WTC11 (cell line): ENCODE results near the gene SLC16A7. TPM values are rescaled to one million over a fixed set of nuclear protein-coding genes. Genes with fewer than 3 reads are reported as not detected.

Source experiments
- ATAC-seq: fragments of 200-7000 bp; cut with Tn5 transposase; 2 replicates; pipeline ENCODE4 v1.10.0; 2021; ENCODE audit warnings: mild to moderate bottlenecking, moderate library complexity
- CTCF ChIA-PET: fragments of 300-600 bp; sonication (Branson Sonifier 250); formaldehyde crosslinking; loops from one replicate; lab custom pipeline; 2021; ENCODE audit warnings: antibody characterized with exemption; lab: Charles Lee
- POLR2A ChIA-PET: fragments of 350-600 bp; sonication (Branson Sonifier 250); formaldehyde crosslinking; loops from one replicate; lab custom pipeline; 2021; ENCODE audit warnings: antibody characterized with exemption; lab: Charles Lee
- DNase-seq: peaks from one replicate; pipeline ENCODE4 v3.0.0; 2021; ENCODE audit warnings: low spot score
- H3K27ac Mint-ChIP-seq: 2 replicates; pipeline ENCODE4 v1.8.0; 2021; ENCODE audit warnings: mixed read lengths
- H3K27me3 Mint-ChIP-seq: 2 replicates; pipeline ENCODE4 v1.8.0; 2021; ENCODE audit warnings: low read depth, mild to moderate bottlenecking, moderate library complexity, mixed read lengths
- H3K36me3 Mint-ChIP-seq: 2 replicates; pipeline ENCODE4 v1.8.0; 2021; ENCODE audit warnings: mixed read lengths
- H3K4me1 Mint-ChIP-seq: 2 replicates; pipeline ENCODE4 v1.8.0; 2022; ENCODE audit warnings: mixed read lengths
- H3K4me3 Mint-ChIP-seq: 2 replicates; pipeline ENCODE4 v1.8.0; 2021; ENCODE audit warnings: mild to moderate bottlenecking, moderate library complexity, mixed read lengths
- H3K9me3 Mint-ChIP-seq: 2 replicates; pipeline ENCODE4 v1.8.0; 2021; ENCODE audit warnings: mixed read lengths
- ATF6 ChIP-seq: sonication (generic); formaldehyde crosslinking; IDR thresholded peaks from 2 replicates; pipeline ENCODE4 v1.8.1; 2023; ENCODE audit warnings: mild to moderate bottlenecking, missing genetic modification reagents
- CBFB ChIP-seq: sonication (generic); formaldehyde crosslinking; IDR thresholded peaks from 2 replicates; pipeline ENCODE4 v1.8.1; 2022; ENCODE audit warnings: mild to moderate bottlenecking, low read depth, missing genetic modification reagents
- CTCF ChIP-seq: fragments of 200-600 bp; IDR thresholded peaks from 2 replicates; pipeline ENCODE4 v1.8.0; 2022; ENCODE audit warnings: antibody characterized with exemption
- E2F5 ChIP-seq: sonication (generic); formaldehyde crosslinking; IDR thresholded peaks from 2 replicates; pipeline ENCODE4 v1.8.1; 2022; ENCODE audit warnings: mild to moderate bottlenecking, moderate library complexity, missing genetic modification reagents
- ELF4 ChIP-seq: sonication (generic); formaldehyde crosslinking; IDR thresholded peaks from 2 replicates; pipeline ENCODE4 v1.8.1; 2022; ENCODE audit warnings: low read depth, mild to moderate bottlenecking, moderate library complexity, missing genetic modification reagents
- EMX1 ChIP-seq: fragments of 250-450 bp; sonication (Bioruptor Pico); IDR thresholded peaks from 2 replicates; pipeline ENCODE4 v1.8.0; 2021; ENCODE audit warnings: mild to moderate bottlenecking
- ESRRA ChIP-seq: sonication (generic); formaldehyde crosslinking; IDR thresholded peaks from 2 replicates; pipeline ENCODE4 v1.8.1; 2022; ENCODE audit warnings: mild to moderate bottlenecking, missing genetic modification reagents, borderline replicate concordance
- FOXJ3 ChIP-seq: sonication (generic); formaldehyde crosslinking; IDR thresholded peaks from 2 replicates; pipeline ENCODE4 v1.9.0; 2021; ENCODE audit warnings: missing genetic modification reagents, mild to moderate bottlenecking, borderline replicate concordance
- FOXP4 ChIP-seq: sonication (generic); formaldehyde crosslinking; IDR thresholded peaks from 2 replicates; pipeline ENCODE4 v1.8.0; 2022; ENCODE audit warnings: mild to moderate bottlenecking, missing genetic modification reagents
- GTF2I ChIP-seq: fragments of 250-450 bp; sonication (Bioruptor Pico); conservative IDR thresholded peaks from 2 replicates; pipeline ENCODE4 v1.4.0; 2021; ENCODE audit warnings: mild to moderate bottlenecking
- MXD4 ChIP-seq: fragments of 250-450 bp; sonication (Bioruptor Pico); IDR thresholded peaks from 2 replicates; pipeline ENCODE4 v1.8.0; 2021; ENCODE audit warnings: mild to moderate bottlenecking, moderate library complexity, borderline replicate concordance
- MYBL2 ChIP-seq: sonication (generic); formaldehyde crosslinking; IDR thresholded peaks from 2 replicates; pipeline ENCODE4 v1.8.1; 2023; ENCODE audit warnings: mild to moderate bottlenecking, moderate library complexity, missing genetic modification reagents
- NFATC4 ChIP-seq: fragments of 250-450 bp; sonication (Bioruptor Pico); IDR thresholded peaks from 2 replicates; pipeline ENCODE4 v1.9.0; 2021; ENCODE audit warnings: mild to moderate bottlenecking
- NFYB ChIP-seq: sonication (generic); formaldehyde crosslinking; conservative IDR thresholded peaks from 2 replicates; pipeline ENCODE4 v1.8.0; 2022; ENCODE audit warnings: low read depth, missing genetic modification reagents
- RORB ChIP-seq: fragments of 250-450 bp; sonication (Bioruptor Pico); IDR thresholded peaks from 2 replicates; pipeline ENCODE4 v1.9.0; 2021; ENCODE audit warnings: mild to moderate bottlenecking
- SMAD3 ChIP-seq: sonication (generic); formaldehyde crosslinking; IDR thresholded peaks from 2 replicates; pipeline ENCODE4 v1.8.0; 2022; ENCODE audit warnings: missing genetic modification reagents, mild to moderate bottlenecking, borderline replicate concordance
- TCF7 ChIP-seq: sonication (generic); formaldehyde crosslinking; IDR thresholded peaks from 2 replicates; pipeline ENCODE4 v1.8.0; 2022; ENCODE audit warnings: mild to moderate bottlenecking, low read depth, missing genetic modification reagents, moderate library complexity
- TEAD1 ChIP-seq: sonication (generic); formaldehyde crosslinking; IDR thresholded peaks from 2 replicates; pipeline ENCODE4 v1.8.0; 2022; ENCODE audit warnings: mild to moderate bottlenecking, missing genetic modification reagents
- TEAD4 ChIP-seq: sonication (generic); formaldehyde crosslinking; IDR thresholded peaks from 2 replicates; pipeline ENCODE4 v1.8.0; 2022; ENCODE audit warnings: mild to moderate bottlenecking, missing genetic modification reagents
- TP53 ChIP-seq: sonication (generic); formaldehyde crosslinking; IDR thresholded peaks from 2 replicates; pipeline ENCODE4 v1.8.1; 2023; ENCODE audit warnings: mild to moderate bottlenecking, missing genetic modification reagents
- ZBTB21 ChIP-seq: sonication (generic); formaldehyde crosslinking; IDR thresholded peaks from 2 replicates; pipeline ENCODE4 v1.8.1; 2023; ENCODE audit warnings: mild to moderate bottlenecking, missing genetic modification reagents, borderline replicate concordance
- ZNF121 ChIP-seq: sonication (generic); formaldehyde crosslinking; IDR thresholded peaks from 2 replicates; pipeline ENCODE4 v1.8.0; 2023; ENCODE audit warnings: missing genetic modification reagents
- ZNF232 ChIP-seq: sonication (generic); formaldehyde crosslinking; IDR thresholded peaks from 2 replicates; pipeline ENCODE4 v1.8.0; 2022; ENCODE audit warnings: mild to moderate bottlenecking, missing genetic modification reagents
- ZNF425 ChIP-seq: fragments of 250-450 bp; sonication (Bioruptor Pico); conservative IDR thresholded peaks from 2 replicates; pipeline ENCODE4 v1.9.0; 2021; ENCODE audit warnings: mild to moderate bottlenecking
- total RNA-seq: library from RNA; stranded (reverse); gene quantifications from 3 replicates; pipeline ENCODE4 v1.2.3, GENCODE V29; 2021

SLC16A7 gene
- total RNA-seq, 1 experiment from 2014 or later, result 3.4 TPM

GRCh38 chr12:59808317-59808910 lies 212.6 kb downstream of the SLC16A7 start:
- Mint-ChIP-seq H3K4me1 (peaks cover 5% of the 10 kb centered on the region), H3K36me3 (no peaks in the 10 kb centered on the region), H3K27ac (no peak overlapping the region), H3K4me3 (no peak overlapping the region), H3K9me3 (no peaks in the 10 kb centered on the region), H3K27me3 (no peaks in the 10 kb centered on the region)
- ATAC-seq, result peak; percentile 87
- DNase-seq, result no peak
- POLR2A ChIA-PET, result no interaction called here
- CTCF ChIA-PET, result interaction anchor here (0.5 to 1.1 kb wide), 3 partner anchors 24 to 245 kb away, joined by 3 to 6 read pairs (median 3); no protein-coding TSS in a partner anchor
- no peak for TF ChIP-seq ELF4 (CRISPR knock-in tag)
- no peak for TF ChIP-seq E2F5 (CRISPR knock-in tag)
- TF ChIP-seq TCF7 (CRISPR knock-in tag), result no peak
- TF ChIP-seq GTF2I, result no peak
- TF ChIP-seq FOXJ3 (CRISPR knock-in tag), result no peak
- peak; percentile 46; the same call in 1 of the 2 replicates for TF ChIP-seq CTCF
- TF ChIP-seq ATF6 (CRISPR knock-in tag), result no peak
- no peak for TF ChIP-seq TEAD1 (CRISPR knock-in tag)

GRCh38 chr12:59811991-59812390 lies 216.2 kb downstream of the SLC16A7 start:
- Mint-ChIP-seq H3K4me1 (no peaks in the 10 kb centered on the region), H3K27ac (no peak overlapping the region), H3K27me3 (no peaks in the 10 kb centered on the region), H3K9me3 (peaks cover 6% of the 10 kb centered on the region), H3K4me3 (no peak overlapping the region), H3K36me3 (peaks cover 2% of the 10 kb centered on the region)
- ATAC-seq, result no peak
- no peak for DNase-seq
- CTCF ChIA-PET, result interaction anchor here (1.5 kb wide), 1 partner anchor 23 kb away, joined by 7 read pairs; no protein-coding TSS in a partner anchor
- POLR2A ChIA-PET, result no interaction called here
- TF ChIP-seq FOXJ3 (CRISPR knock-in tag) (no peak), E2F5 (CRISPR knock-in tag) (no peak), ZNF232 (CRISPR knock-in tag) (no peak), NFATC4 (no peak), MXD4 (no peak), RORB (CRISPR knock-in tag) (no peak), SMAD3 (no peak), TEAD4 (no peak), NFYB (CRISPR knock-in tag) (no peak), FOXP4 (CRISPR knock-in tag) (no peak), ZNF425 (CRISPR knock-in tag) (no peak), GTF2I (no peak), ESRRA (no peak), TP53 (CRISPR knock-in tag) (no peak), MYBL2 (CRISPR knock-in tag) (no peak), ZBTB21 (CRISPR knock-in tag) (no peak), EMX1 (CRISPR knock-in tag) (no peak), CBFB (CRISPR knock-in tag) (no peak), ZNF121 (CRISPR knock-in tag) (no peak)
